Stimulated activated CD8-positive, alpha-beta memory T cell treated with anti-CD3 and anti-CD28 coated beads, Interleukin-7, amount 100 ng/mL, for 4 hours (primary cell): ENCODE data around the gene CLTB.
"Not testable (repeated sequence)": the region's sequence is repeated elsewhere in the genome, so short reads cannot be mapped to it uniquely, and the experiment has no call there.

Source experiments
- DNase-seq, 2 donors: peaks; one replicate each; pipeline ENCODE4 v3.0.0-alpha.2; 2020; ENCODE audit warnings: low read depth in 2 of 2

The CLTB gene, protein sequence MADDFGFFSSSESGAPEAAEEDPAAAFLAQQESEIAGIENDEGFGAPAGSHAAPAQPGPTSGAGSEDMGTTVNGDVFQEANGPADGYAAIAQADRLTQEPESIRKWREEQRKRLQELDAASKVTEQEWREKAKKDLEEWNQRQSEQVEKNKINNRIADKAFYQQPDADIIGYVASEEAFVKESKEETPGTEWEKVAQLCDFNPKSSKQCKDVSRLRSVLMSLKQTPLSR

DNA sequence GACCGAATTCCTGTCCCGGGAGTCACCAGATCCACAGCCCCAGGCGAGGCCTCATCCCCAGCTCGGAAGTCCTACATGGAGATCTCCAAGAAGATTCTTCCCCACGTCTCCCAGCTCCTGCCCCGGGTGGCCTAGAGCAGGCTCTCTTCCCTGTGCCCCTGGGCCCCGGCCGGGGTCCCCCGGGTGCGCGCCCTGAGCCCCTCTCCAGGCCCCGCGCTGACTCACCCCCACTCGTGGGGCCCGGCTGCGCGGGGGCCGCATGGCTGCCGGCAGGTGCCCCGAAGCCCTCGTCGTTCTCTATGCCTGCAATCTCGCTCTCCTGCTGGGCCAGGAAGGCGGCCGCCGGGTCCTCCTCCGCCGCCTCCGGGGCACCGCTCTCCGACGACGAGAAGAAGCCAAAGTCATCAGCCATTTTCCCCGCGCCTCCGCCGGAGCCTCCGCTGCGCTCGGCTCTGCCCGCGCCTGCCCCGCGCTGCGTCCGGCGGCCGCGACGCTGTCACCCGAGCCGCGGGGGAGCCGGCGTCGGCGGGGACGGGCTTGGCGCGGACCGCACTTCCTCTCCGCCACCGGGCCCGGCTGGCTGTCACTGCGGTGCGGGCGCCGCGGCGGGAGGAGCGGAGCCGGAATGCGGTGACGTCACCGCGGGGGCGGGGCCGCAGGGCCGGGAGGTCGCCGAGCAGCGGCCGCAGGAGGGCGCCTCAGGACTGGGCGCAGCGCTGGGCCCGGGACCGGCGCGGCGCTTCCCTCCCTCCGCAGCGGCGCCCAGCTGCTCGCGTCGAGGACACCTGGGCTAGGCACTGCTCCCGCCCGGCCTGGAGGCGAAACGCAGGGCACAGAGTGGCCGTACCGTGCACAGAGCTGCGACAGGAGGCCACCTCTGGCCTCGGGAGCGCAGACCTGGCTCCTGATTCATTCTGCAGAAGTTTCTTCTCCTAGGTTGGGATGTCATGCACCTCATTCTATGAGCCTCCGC lies at the start of gene CLTB:
TSS of gene CLTB (minus strand) at position 588 of the 973 bp plus-strand sequence. CDS start at position 412, 176 bp downstream.
- peak; percentile 68 to 91 for DNase-seq

DNA sequence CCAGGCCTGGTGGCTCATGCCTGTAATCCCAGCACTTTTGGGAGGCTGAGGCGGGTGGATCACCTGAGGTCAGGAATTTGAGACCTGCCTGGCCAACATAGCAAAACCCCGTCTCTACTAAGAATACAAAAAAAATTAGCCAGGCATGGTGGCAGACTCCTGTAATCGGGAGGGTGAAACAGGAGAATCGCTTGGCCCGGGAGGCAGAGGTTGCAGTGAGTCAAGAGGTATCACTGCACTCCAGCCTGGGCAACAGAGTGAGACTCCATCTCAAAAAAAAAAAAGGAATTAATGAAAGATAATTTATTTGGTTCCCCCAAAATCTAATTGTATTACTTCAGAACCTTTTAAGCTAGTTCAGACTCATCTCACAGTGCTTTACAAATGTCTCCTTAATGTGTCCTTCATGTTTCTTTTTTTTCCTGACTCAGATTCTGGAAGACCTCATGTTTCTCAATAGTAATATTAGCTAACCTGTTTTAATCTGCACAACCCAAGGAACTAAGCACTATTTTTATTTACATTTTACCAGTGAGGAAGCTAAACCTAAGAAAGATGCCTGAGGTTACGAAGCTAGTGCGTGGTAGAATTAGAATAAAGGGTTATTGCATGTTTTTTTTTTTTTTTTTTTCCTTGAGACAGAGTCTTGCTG lies 46.9 kb upstream of the CLTB start:
- DNase-seq: no peak

DNA sequence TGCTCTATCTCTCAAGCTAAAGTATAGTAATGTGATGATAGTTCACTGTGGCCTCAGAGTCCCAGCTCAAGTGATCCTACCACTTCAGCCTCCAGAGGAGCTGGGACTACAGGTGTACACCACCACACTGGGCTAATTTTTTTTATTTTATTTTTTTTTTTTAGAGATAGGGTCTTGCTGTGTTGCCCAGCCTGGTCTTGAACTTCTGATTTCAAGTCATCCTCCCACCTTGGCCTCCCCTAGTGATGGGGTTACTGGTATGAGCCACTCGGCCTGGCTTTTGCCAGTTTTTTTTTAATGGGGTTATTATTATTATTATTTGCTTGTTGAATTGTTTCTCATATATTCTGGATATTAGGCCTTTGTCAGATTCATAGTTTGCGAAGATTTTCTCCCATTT lies 45.0 kb upstream of the CLTB start:
- no peak for DNase-seq

DNA sequence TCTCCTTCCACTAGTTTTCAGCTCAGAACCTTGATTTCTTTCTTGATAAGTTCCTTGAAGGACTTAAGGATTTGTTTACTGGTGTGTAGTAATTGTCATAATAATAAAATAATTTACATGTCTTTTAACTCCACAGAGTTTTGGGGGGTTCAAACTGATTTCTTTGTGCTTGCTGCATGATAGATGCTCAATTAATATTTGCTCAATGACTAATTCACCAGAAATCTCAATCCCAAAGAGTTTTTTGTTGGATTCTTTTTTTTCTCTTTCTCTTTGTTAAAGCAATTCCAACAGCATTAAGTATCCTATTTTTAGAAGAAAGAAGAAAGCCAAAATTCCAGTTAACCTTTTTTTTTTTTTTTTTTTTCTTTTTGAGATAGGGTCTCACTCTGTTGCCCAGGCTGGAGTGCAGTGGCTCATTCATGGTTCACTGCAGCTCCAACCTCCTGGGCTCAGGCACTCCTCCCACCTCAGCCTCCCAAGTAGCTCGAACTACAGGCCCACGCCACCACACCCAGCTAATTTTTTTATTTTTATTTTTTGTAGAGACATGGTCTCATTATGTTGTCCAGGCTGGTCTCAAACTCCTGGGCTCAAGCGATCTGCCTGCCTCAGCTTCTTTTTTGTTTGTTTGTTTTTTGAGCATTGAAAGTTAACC lies 42.7 kb upstream of the CLTB start:
- DNase-seq: no peak

DNA sequence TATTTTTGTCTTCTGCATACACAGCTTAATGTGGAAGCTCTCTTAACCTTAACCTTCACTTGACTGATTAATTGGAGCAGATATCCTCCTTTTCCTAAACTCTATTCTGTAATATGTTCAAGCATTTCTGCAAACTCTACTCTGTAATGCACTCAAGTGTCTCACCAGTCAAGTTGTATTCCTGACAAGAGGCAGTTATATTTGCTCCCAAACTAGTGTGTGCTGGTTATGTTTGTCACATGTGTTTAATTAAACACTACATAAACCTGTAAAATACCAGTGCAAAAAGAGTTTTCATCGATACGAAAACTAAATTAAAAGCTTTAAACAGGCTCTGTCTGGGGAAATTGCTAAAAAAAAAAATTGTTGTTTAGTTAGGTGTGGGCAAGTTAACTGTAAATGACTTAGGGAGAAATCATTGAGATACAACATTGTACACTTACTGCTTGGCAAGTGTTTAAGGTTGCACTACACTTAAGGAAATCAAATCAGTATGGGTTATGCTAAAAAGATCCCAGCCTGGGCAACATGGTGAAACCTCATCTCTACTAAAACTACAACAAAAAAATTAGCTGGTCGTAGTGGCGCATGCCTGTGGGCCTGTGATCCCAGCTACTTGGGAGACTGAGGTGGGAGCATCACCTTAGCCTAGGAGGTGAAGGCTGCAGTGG lies 38.5 kb upstream of the CLTB start:
- DNase-seq: no peak

DNA sequence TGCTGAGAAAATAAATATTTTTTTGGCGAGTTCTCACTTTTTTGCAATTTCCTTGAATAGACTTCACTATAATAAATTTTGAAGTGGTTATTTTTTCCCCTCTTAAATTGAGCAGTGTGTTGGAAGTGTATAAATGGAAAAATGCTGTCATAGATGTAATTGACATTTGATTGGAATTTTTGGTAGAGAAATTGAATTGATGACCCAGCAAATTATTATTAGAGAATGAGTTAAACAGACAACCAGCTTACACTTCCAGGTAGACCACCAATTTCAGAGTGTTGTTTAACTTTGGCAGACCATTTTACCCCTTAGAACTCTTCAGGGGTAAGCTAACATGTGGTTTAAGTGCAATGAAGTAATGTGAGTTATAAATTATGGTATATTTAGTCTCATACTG lies 33.7 kb upstream of the CLTB start:
- no peak for DNase-seq

DNA sequence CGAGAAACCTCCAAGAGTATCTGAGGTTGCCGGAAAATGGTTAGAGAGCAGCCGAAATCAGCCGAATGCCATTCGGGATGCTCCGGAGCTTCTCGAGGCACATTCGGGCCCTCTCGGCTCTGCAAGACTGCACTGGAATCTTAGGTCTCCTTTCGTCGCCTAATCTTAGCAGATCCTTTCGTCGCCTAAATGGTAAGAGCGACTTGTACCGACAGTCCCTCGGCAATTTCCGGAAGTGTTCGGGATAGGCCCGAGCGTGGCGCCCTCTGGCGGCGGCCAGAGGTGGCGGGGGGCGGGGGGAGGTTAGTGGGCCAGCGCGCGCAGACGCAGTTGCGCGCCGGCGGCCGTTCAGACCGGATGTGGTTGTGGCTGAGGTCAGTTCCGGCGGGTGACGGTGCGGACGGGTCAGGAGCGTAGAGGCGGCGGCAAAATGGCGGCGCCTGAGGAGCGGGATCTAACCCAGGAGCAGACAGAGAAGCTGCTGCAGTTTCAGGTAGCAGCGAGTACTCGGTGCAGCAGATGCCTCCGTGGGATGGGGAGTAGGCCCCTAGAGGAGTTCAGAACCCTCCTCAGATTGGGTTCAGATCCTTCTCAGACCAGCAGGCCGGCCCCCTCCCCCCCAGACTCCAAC lies 31.8 kb upstream of the CLTB start, which contains the start of gene FAF2:
TSS of gene FAF2 (plus strand) at position 408 of the 631 bp plus-strand sequence. CDS start at position 431, 23 bp downstream.
- peak; percentile 92 for DNase-seq

DNA sequence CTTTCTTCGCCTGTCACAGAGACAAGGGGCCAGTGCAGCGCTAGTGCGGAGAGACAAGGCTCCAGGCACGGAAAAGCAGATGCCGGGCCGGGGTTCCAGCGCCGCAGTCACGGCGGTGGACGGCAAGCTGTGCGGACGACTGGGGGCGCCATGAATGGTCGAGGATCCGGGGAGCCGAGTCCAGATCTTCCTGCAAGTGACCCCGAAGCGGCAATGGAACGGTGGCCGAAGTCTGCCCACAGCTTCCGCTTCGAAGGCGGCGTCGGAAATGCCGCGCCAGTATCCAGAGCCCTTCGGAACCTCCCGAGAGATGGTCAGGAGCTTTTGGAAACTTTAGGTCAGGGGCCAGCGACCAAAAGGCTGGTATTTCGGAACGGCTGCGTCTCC lies 31.2 kb upstream of the CLTB start:
- DNase-seq: no peak

DNA sequence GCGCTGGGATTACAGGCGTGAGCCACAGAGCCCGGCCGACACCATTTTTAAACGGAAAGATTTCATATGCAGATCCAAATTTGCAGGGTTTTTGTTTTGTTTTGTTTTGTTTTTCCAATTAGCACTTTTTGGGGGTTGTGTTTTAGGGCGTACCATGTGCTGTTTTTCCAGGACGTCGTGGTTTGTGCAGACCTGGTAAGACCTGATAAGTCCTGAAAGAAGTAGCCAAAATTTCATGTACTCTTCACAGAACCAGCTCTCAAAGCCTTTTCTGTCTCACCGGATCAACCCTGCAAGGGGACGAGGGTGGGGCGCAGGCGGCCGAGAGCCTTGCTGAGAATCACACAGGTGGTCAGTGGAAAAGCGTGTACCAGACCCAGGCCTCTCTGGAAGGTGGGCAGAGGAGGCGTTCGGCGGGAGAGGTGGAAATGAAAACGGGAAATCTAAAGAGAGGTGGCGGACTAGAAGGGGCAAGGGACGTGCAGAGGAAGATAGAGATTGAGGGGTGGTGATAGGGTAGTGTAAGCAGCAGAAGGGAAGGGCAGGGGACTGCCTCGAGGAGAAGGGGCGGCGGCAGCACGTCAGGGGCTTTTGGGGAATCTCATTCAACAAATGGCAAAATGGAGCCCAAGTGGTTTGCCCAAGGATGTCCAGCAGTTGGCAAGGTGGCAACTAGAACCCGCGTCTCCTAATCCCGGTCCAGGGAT lies 30.7 kb upstream of the CLTB start:
- DNase-seq: no peak

DNA sequence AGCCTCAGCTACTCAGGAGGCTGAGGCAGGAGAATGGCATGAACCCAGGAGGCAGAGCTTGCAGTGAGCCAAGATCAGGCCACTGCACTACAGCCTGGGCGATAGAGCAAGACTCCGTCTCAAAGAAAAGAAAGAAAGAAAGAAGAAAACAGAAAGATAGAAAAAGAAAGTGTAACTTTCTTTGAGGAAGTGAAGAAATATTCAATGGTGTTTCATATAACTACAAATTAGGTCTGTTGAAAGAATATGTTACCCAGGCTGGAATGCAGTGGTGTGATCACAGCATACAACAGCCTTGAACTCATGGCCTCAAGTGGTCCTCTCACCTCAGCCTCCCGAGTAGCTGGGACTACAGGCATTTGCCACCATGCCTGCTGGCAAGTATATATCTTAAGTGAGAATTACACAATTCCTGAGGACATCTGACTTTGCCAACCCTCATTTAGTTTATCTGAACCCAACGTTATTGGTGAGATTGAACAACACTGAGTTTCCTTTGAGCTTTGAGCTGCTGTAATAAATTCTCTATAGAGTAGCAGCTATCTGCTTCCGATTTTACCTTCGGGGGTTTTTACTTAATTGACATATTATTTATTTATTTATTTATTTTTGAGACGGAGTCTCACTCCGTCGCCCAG lies 29.8 kb upstream of the CLTB start:
- DNase-seq: no peak

DNA sequence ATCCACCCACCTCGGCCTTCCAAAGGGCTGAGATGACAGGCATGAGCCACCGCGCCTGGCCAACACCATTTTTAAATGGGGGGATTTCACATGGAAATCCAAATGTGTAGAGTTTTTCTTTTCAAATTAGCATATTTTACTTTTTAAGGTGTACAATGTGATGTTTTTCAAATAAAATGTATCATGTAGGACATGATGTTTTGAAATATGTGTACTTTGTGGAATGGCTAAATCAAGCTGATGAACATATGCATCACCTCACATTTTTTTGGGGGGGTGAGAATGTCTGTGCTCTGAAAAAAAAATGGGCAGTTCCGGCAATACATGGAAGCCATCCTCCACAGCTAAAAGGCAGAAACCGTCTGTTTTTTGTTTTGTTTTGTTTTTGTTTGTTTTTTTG lies 28.4 kb upstream of the CLTB start:
- DNase-seq: no peak

DNA sequence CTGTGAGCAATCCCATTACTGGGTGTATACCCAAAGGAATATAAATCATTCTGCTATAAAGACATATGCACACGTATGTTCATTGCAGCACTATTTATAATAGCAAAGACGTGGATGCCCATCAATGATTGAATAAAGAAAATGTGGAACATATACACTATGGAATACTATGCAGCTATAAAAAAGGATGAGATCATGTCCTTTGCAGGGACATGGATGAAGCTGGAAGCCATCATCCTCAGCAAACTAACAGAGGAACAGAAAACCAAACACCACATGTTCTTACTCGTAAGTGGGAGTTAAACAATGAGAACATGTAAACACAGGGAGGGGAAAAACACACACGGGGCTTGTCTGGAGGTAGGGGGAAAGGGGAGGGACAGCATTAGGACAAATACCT lies 26.6 kb upstream of the CLTB start:
- DNase-seq: not testable (repeated sequence)

DNA sequence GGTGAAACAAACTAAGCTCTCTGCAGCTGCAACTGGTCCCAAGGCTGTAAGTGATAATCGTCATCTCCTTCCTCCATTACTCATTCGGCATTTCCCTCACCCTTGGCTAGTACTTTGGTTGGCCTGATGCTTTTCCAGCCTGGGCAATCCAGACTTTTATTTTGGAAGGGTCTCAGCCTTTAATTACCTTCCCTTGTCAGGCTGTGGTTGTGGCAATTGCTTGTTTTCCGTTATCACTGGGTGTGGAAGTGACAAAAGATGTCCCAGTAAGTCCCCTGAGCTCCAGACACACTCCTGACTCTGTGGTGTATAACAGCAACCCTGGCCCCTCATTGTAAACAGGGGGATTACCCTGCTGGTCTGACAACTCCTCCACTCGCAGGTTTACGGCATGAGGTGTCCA lies 25.6 kb upstream of the CLTB start:
- DNase-seq: no peak

DNA sequence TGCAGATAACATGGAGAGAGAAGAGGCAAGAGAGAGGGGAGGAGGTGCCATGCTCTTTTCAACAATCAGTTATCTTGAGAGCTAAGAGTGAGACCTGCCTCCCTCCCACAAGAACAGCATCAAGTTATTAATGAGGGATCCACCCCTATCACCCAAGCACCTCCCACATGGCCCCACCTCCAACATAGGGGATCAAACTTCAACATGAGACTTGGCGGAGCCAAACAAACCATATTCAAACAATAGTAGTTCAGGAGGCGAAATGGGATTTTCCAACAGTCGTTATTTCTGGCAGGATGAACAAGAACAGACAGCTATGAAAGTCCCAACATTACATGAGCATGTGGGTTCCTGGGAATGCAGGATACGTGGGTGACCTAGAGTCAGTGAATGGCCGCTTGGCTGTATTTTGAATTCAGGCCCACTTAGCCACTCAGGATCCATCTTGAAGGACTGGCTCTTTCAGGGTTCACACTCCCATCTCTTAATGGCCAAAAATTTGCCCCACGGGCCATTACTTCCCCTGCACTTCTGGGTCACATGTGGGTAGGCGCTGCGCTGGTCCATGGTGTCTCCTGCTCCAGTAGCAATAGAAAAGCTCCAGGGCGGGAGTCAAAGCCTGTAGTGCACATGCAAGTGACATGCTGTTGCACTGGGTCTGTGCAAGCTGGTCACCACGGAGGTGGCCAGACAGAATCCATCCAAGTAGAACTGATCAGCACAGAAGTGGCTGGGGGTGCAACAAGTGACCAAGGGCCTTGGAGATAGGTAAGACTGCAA lies 24.8 kb upstream of the CLTB start:
- DNase-seq: no peak

DNA sequence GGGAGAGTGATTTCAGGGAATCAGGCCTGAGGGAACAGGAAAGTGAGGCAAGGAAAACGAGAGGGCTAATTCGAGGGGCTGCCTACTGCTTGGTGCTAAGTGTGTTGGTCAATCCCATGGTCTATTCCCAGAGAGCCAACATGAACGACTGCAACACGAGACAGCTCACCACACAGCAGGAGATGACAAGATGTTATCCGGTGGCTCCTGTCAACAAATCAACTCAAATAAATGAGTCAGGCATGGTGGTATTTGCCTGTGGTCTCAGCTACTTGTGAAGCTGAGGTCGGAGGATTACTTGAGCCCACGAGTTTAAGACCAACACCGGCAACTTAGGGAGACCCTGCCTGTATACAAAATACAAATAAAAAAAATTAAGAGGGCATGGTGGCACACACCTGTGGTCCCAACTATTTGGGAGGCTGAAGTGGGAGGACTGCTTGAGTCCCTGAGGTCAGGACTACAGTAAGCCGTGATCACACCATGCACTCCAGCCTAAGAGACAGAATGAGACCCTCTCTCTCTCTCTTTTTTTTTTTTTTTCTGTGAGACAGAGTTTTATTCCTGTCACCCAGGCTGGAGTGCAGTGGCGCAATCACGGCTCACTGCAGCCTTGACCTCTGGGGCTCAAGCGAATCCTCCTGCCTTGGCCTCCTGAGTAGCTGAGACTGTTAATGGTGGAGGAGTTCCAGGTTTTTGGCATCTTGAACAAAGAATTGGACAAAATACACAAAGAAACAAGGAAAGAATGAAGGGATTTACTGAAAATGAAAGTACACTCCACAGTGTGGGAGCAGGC lies 22.8 kb upstream of the CLTB start:
- no peak for DNase-seq

DNA sequence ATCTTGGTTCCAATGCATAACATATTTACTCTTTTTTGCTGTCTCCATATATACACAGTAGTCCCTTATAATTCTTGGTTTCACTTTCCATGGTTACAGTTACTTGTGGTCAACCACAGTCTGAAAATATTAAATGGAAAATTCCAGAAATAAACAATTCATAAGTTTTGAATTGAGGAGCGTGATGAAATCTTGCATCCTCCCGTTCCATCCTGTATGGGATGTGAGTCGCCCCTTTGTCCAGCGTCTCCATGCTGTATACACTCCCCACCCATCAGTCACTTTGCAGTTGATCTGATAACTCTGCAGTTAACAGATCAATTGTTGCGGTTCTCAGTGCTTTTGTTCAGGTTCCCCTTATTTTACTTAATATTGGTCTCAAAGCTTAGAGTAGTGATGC lies 20.3 kb upstream of the CLTB start:
- DNase-seq: no peak

DNA sequence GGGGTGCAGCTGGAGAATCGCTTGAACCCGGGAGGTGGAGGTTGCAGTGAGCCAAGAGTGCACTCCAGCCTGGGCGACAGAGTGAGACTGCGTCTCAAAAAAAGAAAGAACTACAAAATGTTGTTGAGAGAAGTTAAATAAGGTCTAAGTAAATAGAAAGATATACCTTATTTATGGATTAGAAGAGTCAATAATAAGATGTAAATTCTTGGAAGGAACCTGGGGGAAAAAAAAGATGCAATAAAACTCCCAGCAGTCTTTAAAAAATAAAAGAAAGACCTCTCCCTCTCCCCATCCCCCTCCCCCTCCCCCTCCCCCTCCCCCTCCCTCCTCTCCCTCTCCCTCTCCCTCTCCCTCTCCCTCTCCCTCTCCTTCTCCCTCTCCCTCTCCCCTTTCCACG lies 16.4 kb upstream of the CLTB start:
- DNase-seq: no peak

DNA sequence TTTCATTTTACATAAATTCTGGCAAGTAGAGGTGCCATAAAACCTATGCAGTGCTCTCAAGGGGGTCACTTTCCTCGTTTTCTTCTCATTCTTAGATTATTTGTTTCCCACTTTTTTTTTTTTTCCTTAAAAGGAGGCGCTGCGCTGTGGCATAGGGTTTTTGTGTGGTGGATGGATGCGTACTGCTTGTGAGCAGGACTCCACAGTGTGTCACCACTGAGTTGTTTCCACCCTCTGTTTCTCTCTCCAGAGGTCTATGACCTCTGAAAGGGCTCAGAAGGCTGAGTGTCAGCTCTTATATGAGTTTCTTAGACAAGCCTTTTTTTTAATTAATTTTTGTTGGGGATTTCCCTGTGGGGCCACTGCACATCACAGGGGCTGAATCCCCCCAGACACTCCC lies 13.6 kb upstream of the CLTB start:
- no peak for DNase-seq
